Fibroblast of lung (primary cell): ENCODE results near the gene ACER3.

Experiments
- CTCF ChIP-seq, 2 donors: IDR thresholded peaks in 1 of 2; conservative IDR thresholded peaks in 1 of 2; 1 replicate in 1 of 2; 2 replicates in 1 of 2; pipeline ENCODE4 v1.5.1; 2011 to 2012; ENCODE audit warnings: low read length in 2 of 2, control low read depth in 1 of 2, inconsistent platforms in 1 of 2, low read depth in 1 of 2, mild to moderate bottlenecking in 1 of 2
- EZH2 ChIP-seq: IDR thresholded peaks from 2 replicates; pipeline ENCODE4 v1.5.1; 2012; ENCODE audit warnings: low read length, control low read depth, mild to moderate bottlenecking; ENCODE audit errors: missing control alignments

DNA sequence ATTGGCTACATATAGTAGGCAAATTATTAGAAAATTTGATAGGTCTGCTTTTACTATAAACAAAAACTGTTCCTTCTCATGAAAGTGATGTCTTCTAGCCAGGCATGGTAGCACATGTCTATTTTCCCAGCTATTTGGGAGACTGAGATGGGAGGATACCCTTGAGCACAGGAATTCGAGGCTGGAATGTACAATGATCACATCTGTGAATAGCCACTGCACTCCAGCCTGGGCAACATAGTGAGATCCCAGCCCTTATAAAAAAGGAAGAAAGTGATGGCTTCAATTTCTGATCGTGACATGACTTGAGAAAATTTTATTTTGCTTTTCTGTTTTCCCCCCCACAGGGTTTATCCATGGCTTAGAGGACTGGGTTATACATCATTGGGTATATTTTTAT is 154.0 kb downstream of the ACER3 start:
- TF ChIP-seq EZH2, result no peak
- no peak for TF ChIP-seq CTCF (conservative IDR thresholded peaks at IDR 0.05 in 1 of 2, IDR thresholded peaks at IDR 0.05 in 1 of 2; ENCODE audit: low read depth in 1 of 2, low read length in 2 of 2)
